ENCODE data around the gene NDUFA5. TPM values are rescaled to one million over a fixed set of nuclear protein-coding genes. Genes with fewer than 3 reads are reported as not detected.
A peak's percentile ranks its signal among the peaks of the same experiment; 100 is the strongest.

Gene NDUFA5
- total and polyA plus RNA-seq, 2 experiments from 2014 or later = 55.2 to 207 TPM

DNA sequence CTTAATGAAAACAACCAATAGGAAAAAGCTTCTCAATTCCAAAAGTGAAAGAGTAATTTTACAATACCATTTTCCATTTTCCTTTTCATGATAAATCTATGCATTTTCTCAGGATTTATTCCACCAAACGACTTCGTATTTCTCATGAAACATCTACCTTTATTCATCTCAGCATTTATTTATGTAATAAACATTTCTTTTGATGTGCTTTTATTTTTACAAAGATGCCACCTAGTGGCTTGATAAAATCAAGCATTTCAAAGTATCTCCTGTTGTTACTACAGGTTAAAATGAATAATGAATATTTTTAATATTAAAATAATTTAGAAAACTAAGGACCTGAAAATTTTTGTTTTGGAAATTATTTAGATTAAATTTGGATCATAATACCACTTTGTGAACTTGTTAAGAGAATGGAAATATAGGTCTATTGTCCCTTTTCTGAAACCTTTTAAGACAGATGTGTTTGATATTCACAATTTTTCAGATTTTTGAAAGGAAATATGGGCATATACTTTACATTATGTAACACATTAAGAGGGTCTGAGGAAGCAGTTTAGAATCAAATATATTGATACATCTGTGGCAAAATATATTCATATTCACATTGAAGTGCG is 20.5 kb downstream of the NDUFA5 start (continued):
- TF ChIP-seq ZNF462 (CRISPR knock-in tag; IDR thresholded peaks at IDR 0.05) (no peak), JUNB (IDR thresholded peaks at IDR 0.05; ENCODE audit: unreplicated experiment) (no peak), POLR2AphosphoS5 (IDR thresholded peaks at IDR 0.05; ENCODE audit: low read depth) (no peak)

- H3K36me3 Mint-ChIP-seq (ENCODE audit: low read depth) = no peaks in the 10 kb centered on the region
- H3K36me3 ChIP-seq (ENCODE audit: insufficient read depth) = no peaks in the 10 kb centered on the region
- peaks cover 5% of the 10 kb centered on the region; the same call in 1 of the 2 replicates for H3F3A ChIP-seq (replicated peaks; ENCODE audit: low read depth)
- H3K79me2 ChIP-seq (replicated peaks; ENCODE audit: insufficient read depth) = no peaks in the 10 kb centered on the region
- no peak overlapping the region for H3K27ac Mint-ChIP-seq
- H3K27ac ChIP-seq (ENCODE audit: low read depth) = no peak overlapping the region
- peak overlapping the region; percentile 72 for H3K4me3 ChIP-seq
- H3K9me3 Mint-ChIP-seq = no peaks in the 10 kb centered on the region
- no peak for DNase-seq (ENCODE audit: low spot score)
- peaks cover 11% of the 10 kb centered on the region for H3K27me3 ChIP-seq (ENCODE audit: insufficient read depth)
- no peak for ATAC-seq
- peaks cover 8% of the 10 kb centered on the region for H3K27me3 Mint-ChIP-seq (ENCODE audit: insufficient read depth, low read depth, poor library complexity)
- peaks cover 13% of the 10 kb centered on the region for H3K4me1 Mint-ChIP-seq
- H2AFZ ChIP-seq = no peak overlapping the region
- no peak overlapping the region; the same call in 2 of the 3 replicates for H3K4me3 Mint-ChIP-seq
- H3K9me2 ChIP-seq (ENCODE audit: insufficient read depth) = no peaks in the 10 kb centered on the region
- H3K4me2 ChIP-seq = peak overlapping the region; percentile 55; the same call in 1 of the 2 replicates
- H3K4me1 ChIP-seq (ENCODE audit: insufficient read depth) = peaks cover 11% of the 10 kb centered on the region
- no peaks in the 10 kb centered on the region for H4K20me1 ChIP-seq (replicated peaks; ENCODE audit: insufficient read depth)
- TF ChIP-seq ZNF462 (CRISPR knock-in tag; IDR thresholded peaks at IDR 0.05) (no peak), EZH2 (IDR thresholded peaks at IDR 0.05; ENCODE audit: low read depth, unreplicated experiment) (no peak), ZNF114 (CRISPR knock-in tag; IDR thresholded peaks at IDR 0.05) (no peak), ZNF331 (CRISPR knock-in tag; IDR thresholded peaks at IDR 0.05; ENCODE audit: low read depth) (no peak), STAT1 (IDR thresholded peaks at IDR 0.05; ENCODE audit: unreplicated experiment) (no peak)
- TF ChIP-seq, protein P1, sequence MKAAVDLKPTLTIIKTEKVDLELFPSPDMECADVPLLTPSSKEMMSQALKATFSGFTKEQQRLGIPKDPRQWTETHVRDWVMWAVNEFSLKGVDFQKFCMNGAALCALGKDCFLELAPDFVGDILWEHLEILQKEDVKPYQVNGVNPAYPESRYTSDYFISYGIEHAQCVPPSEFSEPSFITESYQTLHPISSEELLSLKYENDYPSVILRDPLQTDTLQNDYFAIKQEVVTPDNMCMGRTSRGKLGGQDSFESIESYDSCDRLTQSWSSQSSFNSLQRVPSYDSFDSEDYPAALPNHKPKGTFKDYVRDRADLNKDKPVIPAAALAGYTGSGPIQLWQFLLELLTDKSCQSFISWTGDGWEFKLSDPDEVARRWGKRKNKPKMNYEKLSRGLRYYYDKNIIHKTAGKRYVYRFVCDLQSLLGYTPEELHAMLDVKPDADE (IDR thresholded peaks at IDR 0.05) = no peak
These were observed 22.1 kb downstream of the NDUFA5 start for GRCh38 chr7:123535517-123535916.
